Erythroblast (primary cell): Measurements from ENCODE around the gene GNGT2.

ENCODE experiments used
- GATA1 ChIP-seq: IDR thresholded peaks from 2 replicates; pipeline ENCODE4 v1.6.1; 2011; ENCODE audit warnings: low read depth, mild to moderate bottlenecking, control low read depth, low read length, moderate library complexity
- POLR2A ChIP-seq: IDR thresholded peaks from 2 replicates; pipeline ENCODE4 v1.6.1; 2011; ENCODE audit warnings: mild to moderate bottlenecking, low read length

DNA sequence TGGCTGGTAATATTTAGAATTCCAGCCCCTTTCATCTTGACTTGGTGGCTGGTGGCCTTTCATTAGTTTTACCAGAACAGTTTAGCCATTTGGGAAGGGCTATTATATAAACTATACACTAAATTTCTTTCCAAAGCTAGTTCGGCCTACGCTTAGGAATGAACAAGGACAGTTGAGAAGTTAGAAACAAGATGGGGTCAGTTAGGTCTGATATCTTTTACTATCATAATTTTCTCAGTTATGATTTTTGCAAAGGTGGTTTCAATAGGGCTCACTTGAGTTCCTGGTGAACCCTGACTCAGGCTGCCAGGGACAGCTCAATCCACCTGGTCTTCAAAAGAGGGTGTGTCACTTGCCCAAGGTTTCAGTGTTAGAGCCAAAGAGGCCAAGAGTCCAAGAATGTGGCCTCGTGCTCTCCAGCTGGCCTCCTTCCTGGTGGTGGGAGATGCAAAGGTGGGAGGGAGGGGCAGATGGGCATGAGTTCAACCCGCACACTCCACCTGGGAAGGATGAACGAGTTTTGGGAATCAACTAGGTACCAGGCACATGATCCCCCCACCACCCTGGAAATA lies 24.2 kb upstream of the GNGT2 start:
- TF ChIP-seq POLR2A: no peak
- no peak for TF ChIP-seq GATA1
